GM19240 (cell line): Measurements from ENCODE around the gene LMO7.

ENCODE experiments used
- DNase-seq: peaks from one replicate; pipeline ENCODE4 v3.0.0; 2011; ENCODE audit warnings: low spot score; ENCODE audit not compliant: insufficient read length

The LMO7 gene

GRCh38 chr13:75882261-75882660 lies 246.1 kb downstream of the LMO7 start:
- DNase-seq: no peak

- no peak for DNase-seq
Measured at GRCh38 chr13:75889427-75889826, 253.3 kb downstream of the LMO7 start.

GRCh38 chr13:75895168-75895567 lies 259.0 kb downstream of the LMO7 start:
- DNase-seq: no peak

GRCh38 chr13:75896271-75896670 lies 260.1 kb downstream of the LMO7 start:
- no peak for DNase-seq

GRCh38 chr13:75897386-75897785 lies 261.3 kb downstream of the LMO7 start:
- DNase-seq: no peak

GRCh38 chr13:75901501-75901900 lies 265.4 kb downstream of the LMO7 start:
- no peak for DNase-seq

- no peak for DNase-seq
Measured at GRCh38 chr13:75902166-75903104, 266.3 kb downstream of the LMO7 start.

GRCh38 chr13:75904012-75904411 lies 267.9 kb downstream of the LMO7 start:
- no peak for DNase-seq

GRCh38 chr13:75906315-75906714 lies 270.2 kb downstream of the LMO7 start:
- no peak for DNase-seq

- DNase-seq: no peak
Measured at GRCh38 chr13:75907044-75907443, 270.9 kb downstream of the LMO7 start.

- DNase-seq: no peak
Measured at GRCh38 chr13:75908141-75908540, 272.0 kb downstream of the LMO7 start.
